Measurements from ENCODE around the gene TPPP2.

GRCh38 chr14:21017528-21018245 lies 12.3 kb upstream of the TPPP2 start:
- TF ChIP-seq CTCF (IDR thresholded peaks at IDR 0.05; ENCODE audit: poor library complexity, severe bottlenecking) (no peak), REST (IDR thresholded peaks at IDR 0.05; ENCODE audit: borderline replicate concordance) (no peak), MXI1 (conservative IDR thresholded peaks at IDR 0.05; ENCODE audit: poor library complexity, severe bottlenecking) (no peak), POLR2AphosphoS5 (IDR thresholded peaks at IDR 0.05) (no peak), RAD21 (conservative IDR thresholded peaks at IDR 0.05) (no peak), EZH2 (IDR thresholded peaks at IDR 0.05; ENCODE audit: borderline replicate concordance, insufficient read depth, low read length, poor library complexity, severe bottlenecking) (no peak), EP300 (conservative IDR thresholded peaks at IDR 0.05; ENCODE audit: poor library complexity, severe bottlenecking) (no peak)

Measured in neural cell (in vitro differentiated cells).